GM19099 (cell line): Measurements from ENCODE around the gene RCC1.

Experiments used
- POLR2A ChIP-seq: IDR thresholded peaks from 3 replicates; pipeline ENCODE4 v1.6.1; 2011; ENCODE audit warnings: low read depth; ENCODE audit not compliant: insufficient read length; ENCODE audit errors: extremely low read depth

Gene RCC1

DNA sequence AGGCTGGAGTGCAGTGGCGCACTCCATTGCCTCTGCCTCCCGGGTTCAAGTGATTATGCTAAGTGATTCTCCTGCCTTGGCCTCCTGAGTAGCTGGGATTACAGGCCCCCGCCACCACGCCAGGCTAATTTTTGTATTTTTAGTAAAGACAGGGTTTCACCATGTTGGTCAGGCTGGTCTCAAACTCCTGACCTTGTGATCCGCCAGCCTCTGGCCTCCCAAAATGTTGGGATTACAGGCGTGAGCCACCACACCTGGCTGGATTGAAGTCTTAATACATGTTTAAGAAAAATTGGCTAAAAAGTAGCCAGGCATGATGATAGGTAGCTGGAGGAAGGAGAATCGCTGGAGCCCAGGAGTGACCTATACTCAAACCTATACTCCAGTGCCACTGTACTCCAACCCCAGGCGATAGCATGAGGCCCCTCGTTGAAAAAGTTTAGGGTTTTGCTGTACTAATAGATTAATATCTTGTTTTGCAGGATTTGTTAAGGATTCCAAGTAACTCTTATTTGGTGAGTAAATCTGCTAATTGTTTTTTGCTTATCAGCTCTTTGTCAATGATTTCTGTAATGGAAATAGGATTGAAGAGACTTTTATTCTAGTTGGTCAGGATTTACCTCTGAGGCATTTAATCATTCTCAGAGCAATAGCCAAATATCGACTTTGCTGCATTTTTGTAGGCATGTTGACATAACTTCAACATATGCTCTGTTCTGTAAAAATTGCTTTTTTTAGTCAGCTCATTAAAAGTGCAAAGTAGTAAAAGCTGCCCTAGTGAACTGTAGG, 2.0 kb downstream of the RCC1 start:
- no peak for TF ChIP-seq POLR2A

- peak; percentile 57 for TF ChIP-seq POLR2A
Measured at GRCh38 chr1:28508435-28508754, 2.6 kb downstream of the RCC1 start.

- no peak for TF ChIP-seq POLR2A
Measured at GRCh38 chr1:28509705-28510272, 3.9 kb downstream of the RCC1 start.

GRCh38 chr1:28510273-28510969, 4.6 kb downstream of the RCC1 start:
- peak; percentile 87 for TF ChIP-seq POLR2A

- peak; percentile 36 for TF ChIP-seq POLR2A
Measured at GRCh38 chr1:28510970-28511440, 5.2 kb downstream of the RCC1 start.

- peak; percentile 32 for TF ChIP-seq POLR2A
Measured at GRCh38 chr1:28512058-28512611, 6.3 kb downstream of the RCC1 start.

- no peak for TF ChIP-seq POLR2A
Measured at GRCh38 chr1:28516518-28516956, 10.7 kb downstream of the RCC1 start.

- no peak for TF ChIP-seq POLR2A
Measured at GRCh38 chr1:28517649-28517999, 11.8 kb downstream of the RCC1 start.

DNA sequence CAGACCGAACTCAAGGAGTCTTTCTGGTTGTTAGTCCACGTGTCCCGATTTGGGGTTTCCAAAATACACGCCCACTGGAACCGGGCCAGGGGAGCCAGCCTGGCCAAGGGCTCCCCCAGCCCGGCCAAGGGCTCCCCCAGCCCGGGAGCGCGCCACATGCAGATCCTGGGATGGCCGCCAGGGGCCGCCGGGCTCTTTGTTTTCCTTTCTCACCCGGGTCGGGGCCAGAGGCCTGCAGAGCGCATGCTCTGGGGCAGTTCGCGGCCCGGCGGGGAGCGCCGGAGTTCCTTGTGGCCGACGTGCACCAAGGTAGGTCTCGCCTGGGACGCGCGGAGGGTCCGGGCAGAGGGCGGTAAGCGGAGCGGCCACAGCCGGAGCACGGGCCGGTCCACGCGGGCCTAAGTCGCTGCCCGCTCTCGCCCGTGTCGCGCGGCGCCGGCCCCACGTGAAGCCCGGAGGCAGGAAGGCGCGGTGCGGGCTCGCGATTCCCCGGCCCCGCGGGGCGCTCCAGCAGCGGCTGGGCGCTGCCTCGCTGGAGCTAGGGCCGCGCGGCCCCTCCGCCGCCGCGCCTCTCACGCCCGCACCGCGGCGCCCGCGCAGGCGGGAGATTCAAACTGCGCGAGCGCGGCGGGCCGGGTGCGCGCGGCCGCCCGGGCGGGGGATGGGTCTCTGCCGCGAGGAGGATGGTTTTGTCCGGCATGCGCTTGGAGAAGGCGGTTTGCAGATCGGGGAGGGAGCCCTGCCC, 12.3 kb downstream of the RCC1 start:
- TF ChIP-seq POLR2A = peak; percentile 81

- no peak for TF ChIP-seq POLR2A
Measured at GRCh38 chr1:28518745-28519341, 13.0 kb downstream of the RCC1 start.

GRCh38 chr1:28519946-28520725, 14.3 kb downstream of the RCC1 start:
- TF ChIP-seq POLR2A = no peak

- TF ChIP-seq POLR2A = no peak
Measured at GRCh38 chr1:28521502-28522164, 15.8 kb downstream of the RCC1 start.

DNA sequence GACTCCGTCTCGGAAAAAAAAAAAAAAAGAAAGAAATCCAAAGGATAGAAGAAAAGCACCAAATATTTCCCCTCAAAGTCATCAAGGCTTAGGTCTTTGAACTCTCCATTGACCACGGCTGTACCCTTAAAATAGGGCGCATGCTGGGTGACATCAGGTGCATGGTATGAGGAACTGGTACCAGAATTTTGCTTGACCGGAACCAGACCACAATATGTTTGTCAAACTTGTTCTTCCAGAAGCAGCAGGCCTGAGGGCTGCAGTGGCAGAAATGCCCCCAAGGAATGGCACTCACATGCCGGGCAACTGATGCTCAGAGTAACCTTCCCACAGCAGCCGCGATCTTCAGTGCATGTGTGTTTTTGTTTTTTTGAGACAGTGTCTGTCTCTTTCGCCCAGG, 21.0 kb downstream of the RCC1 start:
- TF ChIP-seq POLR2A = no peak
